ENCODE data around the gene NRCAM.

The NRCAM gene

GRCh38 chr7:108135446-108136190 is 320.6 kb downstream of the NRCAM start:
- Histone ChIP-seq H3K79me2 (ENCODE audit: insufficient read depth, low read length) (no peaks in the 10 kb centered on the region), H3K9me3 (ENCODE audit: insufficient read depth, low read length) (no peaks in the 10 kb centered on the region), H3K27ac (ENCODE audit: low read depth, low read length) (no peak overlapping the region), H3K4me2 (ENCODE audit: low read depth, low read length, poor library complexity, severe bottlenecking) (peak overlapping the region; percentile 4), H4K20me1 (ENCODE audit: low read depth, low read length) (no peaks in the 10 kb centered on the region), H3K9me2 (replicated peaks; ENCODE audit: insufficient read depth, low read length) (no peaks in the 10 kb centered on the region), H3K36me3 (ENCODE audit: low read length) (no peaks in the 10 kb centered on the region), H3K9ac (ENCODE audit: low read length) (no peak overlapping the region), H3K4me3 (ENCODE audit: insufficient read depth, low read length, poor library complexity, severe bottlenecking) (no peak overlapping the region), H3K27me3 (ENCODE audit: low read length) (no peaks in the 10 kb centered on the region), H3F3A (ENCODE audit: insufficient read depth) (no peaks in the 10 kb centered on the region), H2AFZ (ENCODE audit: low read depth, low read length, severe bottlenecking) (peak overlapping the region; percentile 15)
- no peak for TF ChIP-seq CTCF (IDR thresholded peaks at IDR 0.05; ENCODE audit: insufficient read depth, low read length, poor library complexity, severe bottlenecking)
- TF ChIP-seq EZH2phosphoT487 (conservative IDR thresholded peaks at IDR 0.05; ENCODE audit: low read length), result no peak

GRCh38 chr7:108134486-108134885 is 321.8 kb downstream of the NRCAM start:
- Histone ChIP-seq H3K79me2 (ENCODE audit: insufficient read depth, low read length) (no peaks in the 10 kb centered on the region), H2AFZ (ENCODE audit: low read depth, low read length, severe bottlenecking) (no peak overlapping the region), H3K36me3 (ENCODE audit: low read length) (no peaks in the 10 kb centered on the region), H3K9me3 (ENCODE audit: insufficient read depth, low read length) (no peaks in the 10 kb centered on the region), H3F3A (ENCODE audit: insufficient read depth) (no peaks in the 10 kb centered on the region), H4K20me1 (ENCODE audit: low read depth, low read length) (no peaks in the 10 kb centered on the region), H3K9ac (ENCODE audit: low read length) (no peak overlapping the region), H3K4me3 (ENCODE audit: insufficient read depth, low read length, poor library complexity, severe bottlenecking) (no peak overlapping the region), H3K9me2 (replicated peaks; ENCODE audit: insufficient read depth, low read length) (no peaks in the 10 kb centered on the region), H3K27ac (ENCODE audit: low read depth, low read length) (no peak overlapping the region), H3K4me2 (ENCODE audit: low read depth, low read length, poor library complexity, severe bottlenecking) (no peak overlapping the region), H3K27me3 (ENCODE audit: low read length) (no peaks in the 10 kb centered on the region)
- TF ChIP-seq EZH2phosphoT487 (conservative IDR thresholded peaks at IDR 0.05; ENCODE audit: low read length), result no peak
- TF ChIP-seq CTCF (IDR thresholded peaks at IDR 0.05; ENCODE audit: insufficient read depth, low read length, poor library complexity, severe bottlenecking), result no peak

GRCh38 chr7:108132551-108133265 is 323.5 kb downstream of the NRCAM start:
- Histone ChIP-seq H3K4me2 (ENCODE audit: low read depth, low read length, poor library complexity, severe bottlenecking) (no peak overlapping the region), H3K79me2 (ENCODE audit: insufficient read depth, low read length) (no peaks in the 10 kb centered on the region), H4K20me1 (ENCODE audit: low read depth, low read length) (no peaks in the 10 kb centered on the region), H3K4me3 (ENCODE audit: insufficient read depth, low read length, poor library complexity, severe bottlenecking) (no peak overlapping the region), H3K27me3 (ENCODE audit: low read length) (no peaks in the 10 kb centered on the region), H3F3A (ENCODE audit: insufficient read depth) (no peaks in the 10 kb centered on the region), H3K9me3 (ENCODE audit: insufficient read depth, low read length) (no peaks in the 10 kb centered on the region), H2AFZ (ENCODE audit: low read depth, low read length, severe bottlenecking) (no peak overlapping the region), H3K27ac (ENCODE audit: low read depth, low read length) (no peak overlapping the region), H3K9ac (ENCODE audit: low read length) (no peak overlapping the region), H3K36me3 (ENCODE audit: low read length) (no peaks in the 10 kb centered on the region), H3K9me2 (replicated peaks; ENCODE audit: insufficient read depth, low read length) (no peaks in the 10 kb centered on the region)
- TF ChIP-seq EZH2phosphoT487 (conservative IDR thresholded peaks at IDR 0.05; ENCODE audit: low read length) (no peak), CTCF (IDR thresholded peaks at IDR 0.05; ENCODE audit: insufficient read depth, low read length, poor library complexity, severe bottlenecking) (no peak)

Data from SU-DHL-6 (cell line).